Activated CD4-positive, alpha-beta memory T cell treated with anti-CD3 and anti-CD28 coated beads, Interleukin-2, amount 10 ng/mL, durations not matched to agents 7 days and 5 days (primary cell): Measurements from ENCODE around the gene OGDHL. TPM values are rescaled to one million over a fixed set of nuclear protein-coding genes. Genes with fewer than 3 reads are reported as not detected.
"Not testable (repeated sequence)": the region's sequence is repeated elsewhere in the genome, so short reads cannot be mapped to it uniquely, and the experiment has no call there.

Experiments
- CTCF ChIA-PET: fragments of 350-600 bp; sonication (Branson Sonifier 250); formaldehyde crosslinking; loops from one replicate; lab custom pipeline; 2021; ENCODE audit warnings: antibody characterized with exemption, inconsistent platforms; lab: Charles Lee
- POLR2A ChIA-PET: fragments of 350-600 bp; sonication (Branson Sonifier 250); formaldehyde crosslinking; loops from one replicate; lab custom pipeline; 2021; ENCODE audit warnings: antibody characterized with exemption; lab: Charles Lee
- DNase-seq: peaks from one replicate; pipeline ENCODE4 v3.0.0-alpha.2; 2020
- H3K27ac Mint-ChIP-seq: one replicate; pipeline ENCODE4 v1.8.0; 2021; ENCODE audit warnings: mild to moderate bottlenecking, mixed read lengths
- H3K27me3 Mint-ChIP-seq: one replicate; pipeline ENCODE4 v1.8.0; 2021; ENCODE audit warnings: mixed read lengths
- H3K36me3 Mint-ChIP-seq: one replicate; pipeline ENCODE4 v1.8.0; 2021; ENCODE audit warnings: low read depth, mixed read lengths
- H3K4me1 Mint-ChIP-seq: one replicate; pipeline ENCODE4 v1.8.0; 2021; ENCODE audit warnings: mixed read lengths
- H3K4me3 Mint-ChIP-seq: one replicate; pipeline ENCODE4 v1.8.0; 2021; ENCODE audit warnings: mild to moderate bottlenecking, mixed read lengths
- H3K9me3 Mint-ChIP-seq: one replicate; pipeline ENCODE4 v1.8.0; 2021; ENCODE audit warnings: mixed read lengths
- total RNA-seq, 2 experiments: library from RNA; stranded (reverse); gene quantifications; one replicate each; pipeline ENCODE4 v1.2.3, GENCODE V29; 2021

Gene OGDHL
- total RNA-seq, 2 experiments from 2014 or later, result not detected

- no peaks in the 10 kb centered on the region for H3K4me1 Mint-ChIP-seq
- H3K9me3 Mint-ChIP-seq, result peaks cover 7% of the 10 kb centered on the region
- POLR2A ChIA-PET, result no interaction called here
- DNase-seq, result no peak
- no peak overlapping the region for H3K4me3 Mint-ChIP-seq
- no peaks in the 10 kb centered on the region for H3K27me3 Mint-ChIP-seq
- CTCF ChIA-PET, result no interaction called here
- H3K27ac Mint-ChIP-seq, result no peak overlapping the region
- H3K36me3 Mint-ChIP-seq, result no peaks in the 10 kb centered on the region
Measured at GRCh38 chr10:49741108-49741995, 20.8 kb downstream of the OGDHL start.

GRCh38 chr10:49740346-49741107 lies 21.6 kb downstream of the OGDHL start:
- ChIA-PET POLR2A (no interaction called here), CTCF (no interaction called here)
- DNase-seq, result no peak
- Mint-ChIP-seq H3K4me1 (no peaks in the 10 kb centered on the region), H3K27ac (no peak overlapping the region), H3K4me3 (no peak overlapping the region), H3K27me3 (no peaks in the 10 kb centered on the region), H3K36me3 (no peaks in the 10 kb centered on the region), H3K9me3 (peaks cover 7% of the 10 kb centered on the region)

- CTCF ChIA-PET, result no interaction called here
- POLR2A ChIA-PET, result no interaction called here
Measured at GRCh38 chr10:49739426-49739825, 22.7 kb downstream of the OGDHL start.

GRCh38 chr10:49738616-49739360 lies 23.3 kb downstream of the OGDHL start:
- CTCF ChIA-PET, result no interaction called here
- Mint-ChIP-seq H3K36me3 (no peaks in the 10 kb centered on the region), H3K27ac (no peak overlapping the region), H3K27me3 (no peaks in the 10 kb centered on the region), H3K9me3 (peaks cover 7% of the 10 kb centered on the region), H3K4me1 (no peaks in the 10 kb centered on the region), H3K4me3 (no peak overlapping the region)
- no peak for DNase-seq
- POLR2A ChIA-PET, result no interaction called here

More at GRCh38 chr10:49739426-49739825, 22.7 kb downstream of the OGDHL start:
- DNase-seq, result no peak
- Mint-ChIP-seq H3K27me3 (no peaks in the 10 kb centered on the region), H3K4me1 (no peaks in the 10 kb centered on the region), H3K4me3 (no peak overlapping the region), H3K36me3 (no peaks in the 10 kb centered on the region), H3K9me3 (peaks cover 7% of the 10 kb centered on the region), H3K27ac (no peak overlapping the region)

- Mint-ChIP-seq H3K9me3 (peaks cover 7% of the 10 kb centered on the region), H3K4me3 (no peak overlapping the region), H3K27ac (no peak overlapping the region), H3K4me1 (no peaks in the 10 kb centered on the region), H3K36me3 (no peaks in the 10 kb centered on the region), H3K27me3 (no peaks in the 10 kb centered on the region)
- DNase-seq, result no peak
- ChIA-PET CTCF (no interaction called here), POLR2A (no interaction called here)
Measured at GRCh38 chr10:49737474-49738201, 24.5 kb downstream of the OGDHL start.

- Mint-ChIP-seq H3K27ac (no peak overlapping the region), H3K4me1 (no peaks in the 10 kb centered on the region), H3K4me3 (no peak overlapping the region), H3K9me3 (peaks cover under 1% of the 10 kb centered on the region), H3K36me3 (no peaks in the 10 kb centered on the region), H3K27me3 (no peaks in the 10 kb centered on the region)
- ChIA-PET CTCF (no interaction called here), POLR2A (no interaction called here)
- no peak for DNase-seq
Measured at GRCh38 chr10:49736564-49737113, 25.5 kb downstream of the OGDHL start.

GRCh38 chr10:49735848-49736563 lies 26.1 kb downstream of the OGDHL start:
- POLR2A ChIA-PET, result no interaction called here
- no peak for DNase-seq
- Mint-ChIP-seq H3K36me3 (no peaks in the 10 kb centered on the region), H3K27me3 (no peaks in the 10 kb centered on the region), H3K4me3 (no peak overlapping the region), H3K4me1 (no peaks in the 10 kb centered on the region), H3K27ac (no peak overlapping the region), H3K9me3 (no peaks in the 10 kb centered on the region)
- CTCF ChIA-PET, result no interaction called here

GRCh38 chr10:49735161-49735560 lies 27.0 kb downstream of the OGDHL start:
- Mint-ChIP-seq H3K4me1 (no peaks in the 10 kb centered on the region), H3K27me3 (no peaks in the 10 kb centered on the region), H3K36me3 (no peaks in the 10 kb centered on the region), H3K27ac (no peak overlapping the region), H3K9me3 (no peaks in the 10 kb centered on the region), H3K4me3 (no peak overlapping the region)
- CTCF ChIA-PET, result no interaction called here
- DNase-seq, result no peak
- POLR2A ChIA-PET, result no interaction called here

- Mint-ChIP-seq H3K27ac (no peak overlapping the region), H3K4me3 (no peak overlapping the region), H3K9me3 (no peaks in the 10 kb centered on the region), H3K36me3 (no peaks in the 10 kb centered on the region), H3K27me3 (no peaks in the 10 kb centered on the region), H3K4me1 (no peaks in the 10 kb centered on the region)
- DNase-seq, result no peak
- ChIA-PET CTCF (no interaction called here), POLR2A (no interaction called here)
Measured at GRCh38 chr10:49734676-49735075, 27.4 kb downstream of the OGDHL start.

- CTCF ChIA-PET, result no interaction called here
- H3K27me3 Mint-ChIP-seq, result no peaks in the 10 kb centered on the region
- H3K27ac Mint-ChIP-seq, result no peak overlapping the region
- no peak overlapping the region for H3K4me3 Mint-ChIP-seq
- no peak for DNase-seq
- no peaks in the 10 kb centered on the region for H3K9me3 Mint-ChIP-seq
- H3K4me1 Mint-ChIP-seq, result no peaks in the 10 kb centered on the region
- no peaks in the 10 kb centered on the region for H3K36me3 Mint-ChIP-seq
- POLR2A ChIA-PET, result no interaction called here
Measured at GRCh38 chr10:49733866-49734265, 28.3 kb downstream of the OGDHL start.

GRCh38 chr10:49726593-49726992 lies 35.5 kb downstream of the OGDHL start:
- ChIA-PET CTCF (no interaction called here), POLR2A (no interaction called here)
- Mint-ChIP-seq H3K27ac (no peak overlapping the region), H3K4me1 (no peaks in the 10 kb centered on the region), H3K4me3 (no peak overlapping the region), H3K27me3 (no peaks in the 10 kb centered on the region), H3K36me3 (no peaks in the 10 kb centered on the region), H3K9me3 (peaks cover 7% of the 10 kb centered on the region)
- DNase-seq, result no peak

GRCh38 chr10:49715157-49715556 lies 47.0 kb downstream of the OGDHL start:
- POLR2A ChIA-PET, H3K27ac Mint-ChIP-seq, H3K27me3 Mint-ChIP-seq, H3K4me3 Mint-ChIP-seq, CTCF ChIA-PET, H3K9me3 Mint-ChIP-seq, DNase-seq, H3K36me3 Mint-ChIP-seq, H3K4me1 Mint-ChIP-seq: not testable (repeated sequence)
